Lower leg skin (tissue), 3 donors: ENCODE measurements around the gene EP400.

Experiments used
- POLR2A ChIP-seq, 2 donors: fragments of 450-650 bp; IDR thresholded peaks; one replicate each; pipeline ENCODE4 v1.6.1; 2016 to 2017; ENCODE audit warnings: antibody characterized with exemption in 2 of 2, mild to moderate bottlenecking in 1 of 2, moderate library complexity in 1 of 2
- TF ChIP-seq, protein P1 (sequence below), 3 donors: fragments of 450-650 bp; IDR thresholded peaks; one replicate each; pipeline ENCODE4 v1.5.1; 2016; ENCODE audit warnings: antibody characterized with exemption in 3 of 3, mild to moderate bottlenecking in 3 of 3, moderate library complexity in 2 of 3

DNA sequence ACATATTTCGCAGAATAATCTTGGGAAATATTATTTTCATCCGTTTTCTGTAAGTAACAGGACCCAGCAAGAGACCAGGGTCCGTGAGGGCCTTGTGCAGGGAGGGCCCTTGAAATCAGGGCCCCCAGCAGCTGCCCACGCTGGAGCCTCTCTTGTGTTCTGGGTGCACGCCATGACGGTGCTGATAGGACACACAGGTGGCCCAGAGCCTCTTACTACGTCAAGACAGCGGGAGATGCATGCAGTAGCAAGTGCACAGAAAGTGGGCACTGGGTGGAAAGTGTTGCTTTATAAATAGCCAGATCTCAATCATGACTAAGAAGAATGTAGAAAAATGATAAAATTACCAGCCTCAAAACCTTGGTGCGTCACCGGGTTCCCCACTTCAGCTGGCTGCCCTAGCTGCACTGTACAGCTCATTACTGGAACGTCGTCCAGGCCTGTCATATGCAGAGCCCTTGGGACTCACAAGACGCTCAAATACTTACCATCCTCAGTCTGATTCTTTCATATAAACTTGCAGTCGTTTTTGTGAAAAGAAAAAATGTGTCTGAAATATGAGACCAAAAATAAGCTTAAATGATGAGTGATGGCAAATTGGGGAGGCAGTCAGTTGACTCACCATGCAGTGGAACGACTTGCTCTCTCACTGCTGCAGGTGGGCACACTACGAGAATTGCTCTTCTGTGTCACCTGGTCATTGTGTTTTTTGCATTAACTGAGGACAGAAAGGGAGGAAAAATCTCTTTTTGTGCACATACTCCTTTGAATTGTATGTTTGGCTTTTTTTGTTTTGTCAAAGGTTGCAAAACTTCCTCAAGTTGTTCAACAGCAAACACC is 126.2 kb downstream of the EP400 start:
- TF ChIP-seq, protein P1, sequence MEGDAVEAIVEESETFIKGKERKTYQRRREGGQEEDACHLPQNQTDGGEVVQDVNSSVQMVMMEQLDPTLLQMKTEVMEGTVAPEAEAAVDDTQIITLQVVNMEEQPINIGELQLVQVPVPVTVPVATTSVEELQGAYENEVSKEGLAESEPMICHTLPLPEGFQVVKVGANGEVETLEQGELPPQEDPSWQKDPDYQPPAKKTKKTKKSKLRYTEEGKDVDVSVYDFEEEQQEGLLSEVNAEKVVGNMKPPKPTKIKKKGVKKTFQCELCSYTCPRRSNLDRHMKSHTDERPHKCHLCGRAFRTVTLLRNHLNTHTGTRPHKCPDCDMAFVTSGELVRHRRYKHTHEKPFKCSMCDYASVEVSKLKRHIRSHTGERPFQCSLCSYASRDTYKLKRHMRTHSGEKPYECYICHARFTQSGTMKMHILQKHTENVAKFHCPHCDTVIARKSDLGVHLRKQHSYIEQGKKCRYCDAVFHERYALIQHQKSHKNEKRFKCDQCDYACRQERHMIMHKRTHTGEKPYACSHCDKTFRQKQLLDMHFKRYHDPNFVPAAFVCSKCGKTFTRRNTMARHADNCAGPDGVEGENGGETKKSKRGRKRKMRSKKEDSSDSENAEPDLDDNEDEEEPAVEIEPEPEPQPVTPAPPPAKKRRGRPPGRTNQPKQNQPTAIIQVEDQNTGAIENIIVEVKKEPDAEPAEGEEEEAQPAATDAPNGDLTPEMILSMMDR (IDR thresholded peaks at IDR 0.05), result no peak
- no peak for TF ChIP-seq POLR2A (IDR thresholded peaks at IDR 0.05)
